Stimulated activated CD8-positive, alpha-beta memory T cell treated with anti-CD3 and anti-CD28 coated beads, Interleukin-15, amount 100 ng/mL, for 4 hours (primary cell): Measurements from ENCODE around the gene HSPH1.

ENCODE experiments used
- DNase-seq, 2 donors: peaks; one replicate each; pipeline ENCODE4 v3.0.0-alpha.2; 2020; ENCODE audit warnings: low read depth in 2 of 2

Gene HSPH1

DNA sequence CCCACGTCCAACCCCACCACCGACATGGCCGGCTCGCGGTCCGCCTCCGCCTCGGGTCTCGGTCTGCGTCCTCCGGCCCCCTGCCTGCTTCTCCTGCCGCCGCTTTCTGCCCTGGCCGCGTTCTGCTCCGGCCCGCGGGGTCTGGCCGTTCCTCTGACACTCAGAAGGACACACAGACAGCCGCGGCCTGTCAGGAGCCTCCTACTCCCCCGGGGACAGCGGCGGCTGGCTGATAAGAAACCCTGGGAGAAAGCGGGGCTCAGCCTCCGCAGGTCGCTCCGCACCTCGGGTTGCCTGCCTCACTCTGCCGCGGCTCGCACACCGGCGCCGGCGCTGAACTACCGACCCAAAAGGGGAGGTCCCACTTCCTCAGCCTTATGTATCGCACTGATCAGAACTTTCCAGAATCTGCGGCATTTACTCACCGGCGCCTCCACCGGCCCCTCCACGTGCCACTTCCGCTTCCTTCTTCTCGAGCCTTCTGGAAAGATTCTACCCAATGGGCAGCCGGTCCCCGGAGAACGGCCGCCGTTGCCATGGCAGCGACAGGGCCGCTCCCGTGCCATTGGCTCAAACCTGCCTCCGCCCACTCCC is at the start of gene HSPH1:
Gene HSPH1, minus strand, starts transcription at position 348 of the 594 bp plus-strand sequence. Its CDS starts 322 bp downstream, at position 26.
- DNase-seq, result peak; percentile 98 to 99

DNA sequence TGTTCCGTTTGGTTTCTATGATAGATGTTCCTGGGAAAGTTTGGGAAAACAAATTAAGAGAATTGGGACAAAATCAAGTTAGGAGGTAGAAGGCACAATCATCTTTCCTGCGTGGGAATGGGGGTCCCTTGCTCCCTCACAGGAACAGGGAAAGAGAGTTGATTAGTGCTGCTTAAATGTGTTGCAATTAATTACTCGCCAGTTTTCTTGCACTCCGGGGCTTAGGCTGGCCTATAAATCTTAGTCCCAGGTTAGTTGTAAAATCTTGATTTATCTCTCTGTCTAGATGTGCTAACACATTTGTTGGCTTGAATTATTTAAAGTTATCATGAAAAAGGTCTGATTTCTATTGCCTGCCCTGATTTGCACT is 48.1 kb upstream of the HSPH1 start:
- no peak for DNase-seq

DNA sequence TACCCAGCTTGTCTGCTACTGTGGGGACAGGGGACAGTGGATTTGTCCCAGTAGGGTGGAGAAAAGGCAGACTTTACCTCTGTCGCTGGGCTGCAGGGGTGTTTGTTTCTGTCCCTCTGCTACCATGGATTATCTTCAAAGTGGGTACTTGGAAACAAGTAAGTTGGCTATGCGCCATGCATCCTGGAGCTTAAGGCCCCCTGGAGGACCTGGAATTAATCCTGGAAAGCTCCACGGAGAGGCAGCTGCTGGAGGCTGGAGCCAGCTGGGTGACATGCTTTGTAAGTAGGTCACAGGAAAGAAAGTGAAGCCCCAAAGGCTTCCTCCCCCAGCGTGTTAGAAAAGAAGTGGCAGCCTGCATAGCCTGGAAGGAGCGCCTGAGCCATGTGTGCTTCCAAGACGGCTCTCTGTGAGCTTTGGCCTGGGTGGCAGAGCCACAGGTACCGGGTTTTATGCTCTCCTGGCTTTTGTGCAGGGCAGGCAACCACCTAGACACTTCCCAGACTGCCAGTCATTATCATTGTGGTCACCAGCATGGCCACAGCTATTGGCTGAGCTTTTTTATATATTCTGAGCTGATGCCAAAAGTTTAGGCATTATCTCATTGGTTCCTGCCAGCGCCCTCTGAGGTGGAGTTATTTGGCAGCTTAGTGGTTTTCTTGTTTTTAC is 47.6 kb upstream of the HSPH1 start:
- DNase-seq, result no peak

DNA sequence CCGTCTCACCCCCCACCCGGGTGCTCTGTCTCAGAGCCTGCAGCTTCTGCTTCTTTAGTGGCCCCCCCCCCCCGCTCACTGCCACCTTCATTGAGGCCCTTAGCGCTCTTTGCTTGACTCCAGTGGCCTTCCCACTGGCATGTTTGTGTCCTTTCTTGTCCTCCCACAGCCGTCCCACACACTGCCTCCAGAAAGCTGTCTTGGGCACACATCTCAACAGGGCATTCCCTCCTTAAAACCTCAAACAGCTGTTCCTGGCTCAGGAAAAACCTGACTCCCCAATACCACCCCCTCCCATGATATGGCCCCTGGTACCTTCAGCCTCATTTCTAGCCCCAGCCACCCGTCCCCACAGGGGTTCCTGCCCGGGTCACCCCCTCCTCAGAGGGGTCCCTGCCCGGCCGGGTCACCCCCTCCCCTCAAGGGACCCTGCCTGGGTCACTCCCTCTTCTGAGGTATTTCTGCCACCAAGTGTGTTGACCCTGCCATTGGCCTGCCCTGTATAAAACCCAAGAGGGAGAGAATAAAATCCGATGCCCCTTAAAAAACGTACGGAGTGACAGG is 46.9 kb upstream of the HSPH1 start:
- DNase-seq, result no peak

DNA sequence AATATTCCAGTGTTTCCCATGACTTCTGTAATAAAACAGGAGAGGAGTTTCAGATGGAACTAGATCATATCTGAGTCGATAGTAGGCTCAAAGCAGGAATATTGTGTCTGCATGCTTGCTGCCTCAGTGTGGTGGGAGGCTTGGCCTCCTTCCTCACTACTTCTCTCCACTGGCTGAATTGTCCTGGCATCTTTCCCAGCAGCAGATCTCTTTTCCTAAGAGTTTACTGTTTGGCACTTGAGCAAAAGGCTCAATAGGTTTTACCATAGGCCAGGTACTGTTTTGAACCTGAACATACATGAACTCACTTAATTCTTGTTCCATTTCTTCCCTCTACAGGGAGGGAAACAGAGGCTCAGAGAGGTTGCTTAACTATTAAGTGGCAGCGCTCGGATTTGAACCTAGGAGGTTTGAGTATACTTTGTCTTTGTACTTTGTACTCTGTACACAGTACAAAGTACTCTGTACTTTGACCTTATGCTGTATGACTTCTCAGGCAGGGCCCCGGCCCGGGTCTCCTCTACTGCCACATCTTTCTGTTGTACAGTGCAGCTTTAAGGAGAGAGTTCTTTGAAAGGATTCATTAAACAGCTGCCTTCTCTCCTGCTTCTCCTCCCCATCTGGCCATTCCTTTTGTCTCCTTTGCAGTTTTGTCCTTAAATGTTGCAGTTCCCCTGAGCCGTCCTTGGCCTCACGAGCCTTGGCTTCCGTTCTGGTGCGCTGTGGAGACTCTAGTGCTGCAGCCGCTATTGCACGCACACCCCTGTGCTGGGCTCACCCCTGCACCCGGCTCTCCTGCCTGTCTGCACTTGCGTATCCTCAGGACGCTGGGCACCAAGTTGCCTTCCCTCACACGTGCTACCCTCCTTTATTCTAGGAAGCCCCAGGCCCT is 46.2 kb upstream of the HSPH1 start:
- DNase-seq, result no peak

DNA sequence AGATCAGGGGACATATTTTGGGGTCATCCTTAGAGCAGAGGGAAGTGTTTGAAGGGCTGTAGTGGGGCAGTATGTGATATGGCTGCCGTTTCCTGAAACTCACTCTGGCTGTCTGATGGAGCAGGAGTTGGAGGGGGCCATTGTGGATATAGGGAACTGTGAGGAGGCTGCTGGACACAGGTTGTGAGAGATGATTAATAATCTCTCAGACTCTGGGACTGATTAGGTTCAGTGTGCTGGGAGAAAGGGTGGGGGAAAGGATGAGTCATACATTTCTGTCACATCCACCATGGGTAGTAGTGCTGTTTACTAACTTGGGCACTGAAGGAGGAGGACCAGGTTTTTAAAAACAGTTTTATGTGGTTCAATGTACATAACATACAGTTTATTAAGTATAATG is 42.9 kb upstream of the HSPH1 start:
- peak in 1 of 2 donors; percentile 4 for DNase-seq

DNA sequence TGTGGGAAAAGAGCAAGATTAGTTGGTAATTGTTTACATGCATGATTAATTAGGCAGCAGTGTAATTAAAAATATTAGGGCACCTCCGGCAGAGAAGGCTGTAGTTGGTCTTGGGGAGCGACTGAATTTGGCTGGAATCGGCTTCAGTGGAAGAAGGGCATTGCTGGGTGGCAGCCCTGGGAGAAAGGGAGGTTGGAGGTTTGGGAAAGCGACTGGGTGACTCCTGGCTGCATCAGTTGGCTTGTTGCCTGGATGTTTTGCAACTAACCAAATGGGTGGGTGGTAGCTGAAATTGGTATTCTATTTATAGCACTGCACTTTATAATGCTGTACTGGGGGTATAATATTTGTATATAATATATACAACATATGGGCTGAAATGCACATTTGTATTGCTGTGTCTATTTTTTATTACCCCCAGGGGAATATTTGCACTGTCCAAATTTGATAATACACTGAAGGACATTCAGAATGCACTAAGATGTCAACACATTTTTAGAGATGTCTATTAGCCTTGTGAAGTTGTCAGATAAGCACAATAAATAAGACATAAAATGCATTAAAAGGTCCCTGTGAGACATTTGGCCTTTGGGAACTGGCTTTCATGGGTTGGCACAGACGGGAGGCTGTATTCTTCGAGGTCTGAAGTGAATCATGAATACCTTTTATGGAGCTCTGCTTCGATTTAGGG is 39.8 kb upstream of the HSPH1 start:
- no peak for DNase-seq

DNA sequence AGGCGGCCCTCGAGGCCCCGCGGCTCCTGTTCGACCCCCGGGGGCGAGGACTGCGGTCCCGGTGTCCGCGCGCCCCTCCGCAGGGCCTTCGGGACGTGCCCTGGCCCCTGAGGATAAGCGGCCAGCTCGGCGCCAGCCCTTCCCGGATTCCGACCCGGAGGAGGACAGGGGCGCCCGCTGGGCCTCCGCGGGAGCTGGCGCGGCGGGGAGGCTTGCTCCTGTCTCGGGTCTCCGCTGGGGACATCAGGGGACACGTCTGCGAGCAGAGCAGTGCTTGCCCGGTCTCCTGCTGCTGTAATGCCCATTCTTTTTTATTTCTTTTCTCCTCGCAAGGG is 38.9 kb upstream of the HSPH1 start:
- DNase-seq, result peak in 1 of 2 donors; percentile 4

DNA sequence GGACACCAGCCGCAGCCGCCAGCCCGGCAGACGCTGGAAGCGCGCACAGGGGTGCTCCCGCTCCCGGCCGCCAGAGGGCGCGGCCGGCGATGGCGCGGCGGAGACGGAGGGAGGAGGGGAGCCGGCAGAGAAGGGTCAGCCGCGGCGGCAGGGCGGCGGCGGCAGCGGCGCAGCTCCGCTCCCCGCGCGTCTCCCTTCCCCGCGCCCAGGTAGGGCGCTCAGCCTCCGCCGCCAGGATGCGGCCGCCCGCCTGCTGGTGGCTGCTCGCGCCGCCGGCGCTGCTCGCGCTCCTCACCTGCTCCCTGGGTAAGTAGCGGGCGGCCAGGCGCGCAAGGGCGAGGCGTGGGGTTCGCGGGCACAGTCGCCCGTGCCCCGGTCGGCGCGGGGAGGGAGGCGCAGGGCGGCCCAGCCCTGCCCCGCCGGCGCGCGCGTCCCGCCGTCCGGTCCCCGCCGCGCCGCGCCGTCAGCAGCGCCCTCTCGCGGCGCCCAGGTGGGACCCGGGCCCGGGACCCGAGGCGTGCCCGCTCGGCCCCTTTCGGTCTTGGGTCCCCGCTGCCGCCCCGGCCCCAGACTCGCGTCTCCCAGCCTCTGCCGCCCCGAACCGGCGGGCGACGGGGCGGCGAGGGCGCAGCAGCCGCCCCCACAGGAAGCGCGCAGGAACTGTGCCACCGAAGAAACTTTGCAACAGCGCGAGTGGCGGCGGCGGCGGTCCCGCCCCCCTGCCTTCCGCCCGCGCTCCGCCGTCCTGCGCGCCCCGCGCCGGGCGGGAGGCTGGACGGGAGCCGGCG is 38.3 kb upstream of the HSPH1 start, which contains the start of gene B3GLCT:
Gene B3GLCT, plus strand, starts transcription at position 127 of the 788 bp plus-strand sequence. Its CDS starts 110 bp downstream, at position 237.
- peak; percentile 55 to 68 for DNase-seq

DNA sequence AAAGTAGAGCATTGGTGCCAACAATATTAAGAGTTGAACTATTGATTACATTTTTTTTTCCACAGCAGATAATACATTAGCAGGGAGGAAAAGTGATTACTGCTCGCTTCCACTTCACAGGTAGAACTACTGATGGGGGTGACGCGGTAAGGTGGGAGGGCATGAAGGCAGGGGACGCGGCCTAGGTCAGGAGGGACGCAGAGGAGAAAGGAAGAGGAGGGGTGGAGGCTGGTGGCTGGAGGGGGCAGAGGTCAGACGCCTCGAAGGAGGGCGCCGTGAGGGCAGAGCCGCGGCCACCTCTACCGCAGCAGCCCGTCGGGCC is 37.8 kb upstream of the HSPH1 start:
- no peak for DNase-seq

DNA sequence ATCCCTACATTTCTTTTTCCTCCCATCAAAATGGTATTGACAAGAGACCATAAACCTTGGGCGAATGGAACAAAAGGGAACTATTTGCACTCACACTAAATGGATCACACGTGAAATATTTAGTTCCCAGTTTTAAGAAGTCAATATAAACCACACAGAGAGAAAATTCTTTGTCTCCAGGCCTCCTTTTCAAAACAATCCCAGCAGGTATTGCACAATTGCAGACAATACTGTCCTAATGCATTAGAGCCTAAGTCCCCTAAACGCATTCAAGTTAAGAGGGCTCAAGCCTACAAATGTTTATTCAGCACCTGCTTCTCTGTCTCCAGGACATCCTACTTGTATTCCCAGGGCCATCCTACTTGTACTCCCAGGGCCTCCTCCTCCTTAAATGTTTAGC is 36.8 kb upstream of the HSPH1 start:
- no peak for DNase-seq

DNA sequence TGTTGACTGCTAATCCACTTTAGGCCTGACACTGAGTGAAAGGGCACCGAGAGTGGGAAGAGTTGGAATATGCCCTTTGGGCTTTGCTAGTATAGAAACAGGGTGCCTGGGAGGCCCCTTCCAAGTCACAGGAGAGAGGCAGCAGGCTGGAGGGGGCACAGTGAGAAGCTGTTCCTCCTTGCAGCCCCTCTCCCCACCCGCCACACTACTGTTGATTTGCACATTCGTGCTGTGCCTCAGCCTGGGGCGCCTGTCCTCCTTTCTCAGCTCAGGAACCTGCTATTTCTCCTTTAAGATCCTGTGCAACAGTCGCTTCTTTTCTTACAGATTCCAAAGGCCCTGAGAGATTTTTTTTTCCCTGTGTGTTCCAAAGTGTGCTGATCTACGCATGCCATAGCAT is 35.3 kb upstream of the HSPH1 start:
- DNase-seq, result no peak

DNA sequence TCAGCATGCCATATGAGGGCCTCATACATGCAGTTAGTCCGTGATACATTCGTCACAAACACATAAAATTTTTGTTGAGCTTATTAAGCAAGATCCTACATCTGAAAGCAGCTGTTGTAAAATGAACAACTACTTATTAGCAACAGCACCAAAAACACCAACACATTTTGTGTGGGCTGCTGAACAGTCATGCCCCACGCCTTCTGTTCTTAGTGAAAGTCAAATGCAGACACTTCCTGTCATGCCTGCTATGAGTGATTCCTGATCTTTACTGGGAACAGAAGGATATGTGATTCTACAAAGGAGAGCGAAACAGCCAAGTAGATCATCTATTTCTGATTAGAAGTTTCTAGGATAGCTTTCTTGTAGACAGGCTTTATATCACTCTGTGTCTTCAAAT is 33.9 kb upstream of the HSPH1 start:
- no peak for DNase-seq

DNA sequence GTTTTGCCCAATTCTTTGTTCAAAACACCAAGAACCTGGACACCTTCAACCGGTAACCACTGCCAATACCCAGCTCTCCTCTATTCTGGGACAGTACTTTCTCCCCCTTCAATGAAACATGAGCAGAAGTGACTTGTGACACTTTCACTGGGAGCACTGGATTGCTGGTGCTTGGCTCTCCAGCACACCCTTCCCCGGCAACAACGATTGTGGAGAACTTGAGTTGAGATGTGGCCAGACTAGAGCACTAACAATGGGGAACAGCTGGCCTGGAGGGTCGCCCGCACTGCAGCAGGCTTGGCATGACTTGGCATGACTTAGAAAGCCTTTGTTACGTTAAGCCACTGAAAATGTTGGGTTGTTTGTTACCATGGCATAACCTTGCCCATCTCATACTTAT is 30.6 kb upstream of the HSPH1 start:
- no peak for DNase-seq

DNA sequence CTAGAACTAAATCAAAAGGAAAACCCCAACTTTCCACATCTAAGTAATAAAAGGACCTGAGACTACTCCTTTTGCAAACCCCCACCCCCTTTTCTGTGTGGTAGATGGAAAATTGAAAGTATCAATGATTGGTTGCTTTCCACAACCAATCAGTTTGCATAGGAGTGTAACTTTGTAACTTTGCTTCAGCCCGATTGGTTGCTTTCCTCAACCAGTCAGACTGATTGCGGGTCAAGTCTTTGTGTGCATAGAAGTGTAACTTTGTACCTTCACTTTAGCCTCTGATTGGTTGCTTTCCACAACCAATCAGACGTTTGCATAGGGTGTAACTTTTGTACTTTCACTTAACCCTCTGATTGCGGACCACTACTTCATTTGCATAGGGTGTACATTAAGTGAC is 30.0 kb upstream of the HSPH1 start:
- DNase-seq, result no peak

DNA sequence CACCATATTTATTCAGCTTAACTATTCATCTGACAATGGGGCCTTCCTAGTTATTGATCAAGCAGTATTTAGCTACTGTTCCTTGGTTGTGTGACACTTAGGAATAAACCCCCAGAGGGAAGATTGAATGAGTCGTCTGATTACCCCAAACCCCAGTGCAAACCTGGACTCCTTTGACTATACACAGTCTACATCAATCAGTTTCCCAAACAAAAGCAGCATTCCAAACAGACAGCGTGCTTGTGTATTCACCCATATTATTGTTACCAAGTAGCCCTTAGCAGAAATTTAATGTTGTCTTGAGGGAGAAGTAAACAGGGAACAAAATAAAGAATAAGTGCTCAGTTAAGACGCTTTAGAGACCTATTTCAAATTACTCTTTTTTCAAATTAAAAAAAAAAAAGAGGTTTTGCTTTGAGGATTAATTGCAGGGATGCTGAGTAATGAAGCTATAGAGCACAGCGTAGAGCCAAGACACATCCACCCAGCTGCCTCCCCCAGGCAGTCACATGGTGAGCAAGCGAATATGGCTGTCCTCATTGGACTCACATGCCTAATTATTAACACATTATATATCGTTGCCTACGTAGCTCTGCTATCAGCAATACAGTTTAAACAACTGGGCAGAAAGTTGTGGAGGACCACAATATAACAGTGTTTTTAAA is 23.4 kb upstream of the HSPH1 start:
- no peak for DNase-seq

DNA sequence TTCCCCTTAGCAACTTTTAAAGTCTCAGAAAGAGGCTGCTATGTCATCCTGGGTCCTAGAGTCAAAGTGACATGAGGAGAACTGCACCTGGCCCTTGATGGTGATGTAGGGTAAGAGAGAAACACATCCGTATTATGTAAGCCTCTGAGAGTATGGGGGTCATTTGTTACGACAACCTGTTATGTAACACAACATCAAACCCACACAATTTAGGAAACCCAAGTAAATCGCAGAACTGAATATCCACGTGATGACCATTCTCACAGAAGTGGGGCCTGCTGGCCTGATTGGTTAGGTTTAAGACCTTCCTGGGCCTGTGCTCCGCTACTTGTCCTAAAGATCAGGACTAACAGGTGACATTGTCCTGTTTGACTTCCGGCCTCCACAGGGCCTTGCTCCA is 22.7 kb upstream of the HSPH1 start:
- no peak for DNase-seq

DNA sequence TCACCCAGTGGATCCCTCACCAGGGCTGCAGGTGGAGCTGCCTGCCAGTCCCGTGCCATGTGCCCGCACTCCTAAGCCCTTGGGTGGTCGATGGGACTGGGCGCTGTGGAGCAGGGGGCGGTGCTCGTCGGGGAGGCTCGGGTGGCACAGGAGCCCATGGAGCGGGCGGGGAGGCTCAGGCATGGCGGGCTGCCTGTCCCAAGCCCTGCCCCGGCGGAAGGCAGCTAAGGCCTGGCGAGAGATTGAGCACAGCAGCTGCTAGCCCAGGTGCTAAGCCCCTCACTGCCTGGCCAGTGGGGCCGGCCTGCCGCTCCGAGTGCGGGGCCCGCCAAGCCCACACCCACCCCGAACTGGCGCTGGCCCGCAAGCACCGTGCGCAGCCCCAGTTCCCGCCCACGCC is 21.3 kb upstream of the HSPH1 start:
- no peak for DNase-seq

DNA sequence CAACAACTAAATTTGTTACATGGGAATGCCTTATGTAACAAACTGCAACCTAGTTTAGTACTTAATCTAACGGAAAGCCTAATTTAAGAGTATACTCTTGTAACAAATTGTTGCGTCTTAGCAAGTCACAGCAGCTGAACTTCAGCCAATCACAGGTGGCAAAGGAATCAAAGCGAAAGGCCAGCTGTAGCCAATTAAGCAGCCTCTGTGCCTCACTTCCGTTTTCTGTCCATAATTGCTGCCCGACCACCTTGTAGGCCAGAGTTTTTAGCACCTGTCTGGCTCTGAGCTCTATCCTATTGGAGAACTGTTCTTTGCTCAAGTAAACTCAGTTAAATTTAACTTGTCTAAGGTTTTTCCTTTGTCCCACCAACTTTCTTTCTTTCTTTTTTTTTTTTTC is 18.1 kb upstream of the HSPH1 start:
- no peak for DNase-seq

DNA sequence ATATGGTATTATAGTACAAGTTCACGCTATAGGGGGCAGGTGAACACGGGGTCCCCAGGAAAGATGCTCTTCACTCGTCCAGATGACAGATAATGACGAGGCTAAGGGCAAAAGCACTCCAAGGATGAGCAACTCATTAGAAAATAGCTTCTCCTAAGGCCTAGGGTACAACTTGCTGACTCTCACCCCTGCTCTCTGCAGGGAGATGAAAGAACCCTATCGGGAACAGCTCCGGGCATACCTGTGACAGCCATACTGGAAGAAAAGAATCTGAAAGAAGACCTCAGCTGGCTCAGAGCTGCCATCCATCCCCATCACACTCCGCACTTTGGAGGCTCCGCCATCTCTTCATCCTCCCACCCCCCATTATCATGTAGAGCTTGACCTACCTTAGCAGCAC is 17.5 kb upstream of the HSPH1 start:
- DNase-seq, result no peak
